IMR-90 (cell line): ENCODE results near the gene IGF2BP1.

ENCODE experiments used
- CEBPB ChIP-seq: IDR thresholded peaks from 2 replicates; pipeline ENCODE4 v1.6.1; 2012; ENCODE audit warnings: low read depth, low read length, improper control_type of control experiment
- MXI1 ChIP-seq: IDR thresholded peaks from 2 replicates; pipeline ENCODE4 v1.6.1; 2012; ENCODE audit warnings: low read depth, mild to moderate bottlenecking, low read length, moderate library complexity, borderline replicate concordance
- POLR2A ChIP-seq: IDR thresholded peaks from 2 replicates; pipeline ENCODE4 v1.6.1; 2012; ENCODE audit warnings: mild to moderate bottlenecking, low read depth, low read length
- RAD21 ChIP-seq: IDR thresholded peaks from 2 replicates; pipeline ENCODE4 v1.6.1; 2012; ENCODE audit warnings: low read length, improper control_type of control experiment
- RFX5 ChIP-seq: IDR thresholded peaks from 2 replicates; pipeline ENCODE4 v1.8.0; 2012; ENCODE audit warnings: low read depth, mild to moderate bottlenecking, low read length, moderate library complexity
- TF ChIP-seq, protein P1 (sequence below): conservative IDR thresholded peaks from 2 replicates; pipeline ENCODE4 v1.5.1; 2012; ENCODE audit warnings: mild to moderate bottlenecking, low read depth, low read length, improper control_type of control experiment
- TF ChIP-seq, protein P2 (sequence below): fragments of 150-350 bp; IDR thresholded peaks from 2 replicates; pipeline ENCODE4 v1.6.1; 2016; ENCODE audit warnings: low read depth, mild to moderate bottlenecking, low read length, moderate library complexity, borderline replicate concordance

DNA sequence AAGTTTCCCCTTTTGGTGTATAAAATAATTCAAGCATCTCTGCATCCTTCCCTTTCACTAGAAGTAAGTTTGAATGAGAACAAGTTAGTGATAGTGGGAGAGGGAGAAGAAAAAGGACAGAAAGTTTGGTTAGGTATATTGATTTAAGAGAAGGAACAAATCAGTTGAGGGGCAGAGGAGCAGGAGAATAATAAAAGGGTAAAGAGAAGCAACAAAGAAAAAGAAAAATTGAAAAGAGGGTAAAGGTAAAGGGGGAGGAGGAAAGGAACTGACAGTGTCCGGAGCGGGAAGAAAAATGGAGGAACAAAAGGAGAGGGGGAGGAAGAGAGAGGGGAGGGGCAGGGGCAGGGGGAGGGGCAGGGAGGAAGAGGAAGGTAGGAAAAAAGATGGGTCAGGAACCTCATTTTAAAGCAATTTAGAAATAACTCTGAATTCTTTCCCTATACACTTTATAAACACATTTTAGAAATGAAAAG is 6.3 kb upstream of the IGF2BP1 start:
- TF ChIP-seq, protein P1, sequence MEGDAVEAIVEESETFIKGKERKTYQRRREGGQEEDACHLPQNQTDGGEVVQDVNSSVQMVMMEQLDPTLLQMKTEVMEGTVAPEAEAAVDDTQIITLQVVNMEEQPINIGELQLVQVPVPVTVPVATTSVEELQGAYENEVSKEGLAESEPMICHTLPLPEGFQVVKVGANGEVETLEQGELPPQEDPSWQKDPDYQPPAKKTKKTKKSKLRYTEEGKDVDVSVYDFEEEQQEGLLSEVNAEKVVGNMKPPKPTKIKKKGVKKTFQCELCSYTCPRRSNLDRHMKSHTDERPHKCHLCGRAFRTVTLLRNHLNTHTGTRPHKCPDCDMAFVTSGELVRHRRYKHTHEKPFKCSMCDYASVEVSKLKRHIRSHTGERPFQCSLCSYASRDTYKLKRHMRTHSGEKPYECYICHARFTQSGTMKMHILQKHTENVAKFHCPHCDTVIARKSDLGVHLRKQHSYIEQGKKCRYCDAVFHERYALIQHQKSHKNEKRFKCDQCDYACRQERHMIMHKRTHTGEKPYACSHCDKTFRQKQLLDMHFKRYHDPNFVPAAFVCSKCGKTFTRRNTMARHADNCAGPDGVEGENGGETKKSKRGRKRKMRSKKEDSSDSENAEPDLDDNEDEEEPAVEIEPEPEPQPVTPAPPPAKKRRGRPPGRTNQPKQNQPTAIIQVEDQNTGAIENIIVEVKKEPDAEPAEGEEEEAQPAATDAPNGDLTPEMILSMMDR: no peak
- TF ChIP-seq POLR2A (no peak), MXI1 (no peak), RAD21 (no peak), RFX5 (no peak), CEBPB (no peak)
- TF ChIP-seq, protein P2, sequence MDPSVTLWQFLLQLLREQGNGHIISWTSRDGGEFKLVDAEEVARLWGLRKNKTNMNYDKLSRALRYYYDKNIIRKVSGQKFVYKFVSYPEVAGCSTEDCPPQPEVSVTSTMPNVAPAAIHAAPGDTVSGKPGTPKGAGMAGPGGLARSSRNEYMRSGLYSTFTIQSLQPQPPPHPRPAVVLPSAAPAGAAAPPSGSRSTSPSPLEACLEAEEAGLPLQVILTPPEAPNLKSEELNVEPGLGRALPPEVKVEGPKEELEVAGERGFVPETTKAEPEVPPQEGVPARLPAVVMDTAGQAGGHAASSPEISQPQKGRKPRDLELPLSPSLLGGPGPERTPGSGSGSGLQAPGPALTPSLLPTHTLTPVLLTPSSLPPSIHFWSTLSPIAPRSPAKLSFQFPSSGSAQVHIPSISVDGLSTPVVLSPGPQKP: no peak
